Karpas-422 (cell line): Measurements from ENCODE around the gene PINK1. TPM values are rescaled to one million over a fixed set of nuclear protein-coding genes. Genes with fewer than 3 reads are reported as not detected.

Experiments
- DNase-seq: peaks from one replicate; pipeline ENCODE4 v3.0.0-alpha.2; 2015
- H2AFZ ChIP-seq: fragments of 200-600 bp; sonication (generic); 2 replicates; pipeline ENCODE4 v1.6.1; 2014; ENCODE audit warnings: antibody characterized with exemption, low read length, mixed read lengths
- H3K27ac ChIP-seq: fragments of 200-600 bp; sonication (generic); 2 replicates; pipeline ENCODE4 v1.5.1; 2014; ENCODE audit warnings: mild to moderate bottlenecking, low read length, moderate library complexity
- H3K27me3 ChIP-seq: fragments of 200-600 bp; sonication (generic); 2 replicates; pipeline ENCODE4 v1.6.1; 2014; ENCODE audit warnings: low read length, mixed read lengths
- H3K36me3 ChIP-seq: fragments of 200-600 bp; sonication (generic); 2 replicates; pipeline ENCODE4 v1.6.1; 2014; ENCODE audit warnings: low read length, mixed read lengths; ENCODE audit not compliant: insufficient read depth
- H3K4me1 ChIP-seq: fragments of 200-600 bp; sonication (generic); 2 replicates; pipeline ENCODE4 v1.6.1; 2014; ENCODE audit warnings: mild to moderate bottlenecking, low read length, mixed read lengths
- H3K4me2 ChIP-seq: fragments of 200-600 bp; sonication (generic); 2 replicates; pipeline ENCODE4 v1.6.1; 2014; ENCODE audit warnings: low read length, low read depth, mild to moderate bottlenecking; ENCODE audit not compliant: poor library complexity, severe bottlenecking
- H3K4me3 ChIP-seq: fragments of 200-600 bp; sonication (generic); 2 replicates; pipeline ENCODE4 v1.5.1; 2014; ENCODE audit warnings: mild to moderate bottlenecking, antibody characterized with exemption, low read length, mixed read lengths
- H3K79me2 ChIP-seq: fragments of 200-600 bp; sonication (generic); 2 replicates; pipeline ENCODE4 v1.6.1; 2014; ENCODE audit warnings: mild to moderate bottlenecking, low read length, mixed read lengths
- H3K9ac ChIP-seq: fragments of 200-600 bp; sonication (generic); 2 replicates; pipeline ENCODE4 v1.6.0; 2014; ENCODE audit warnings: low read length
- H3K9me2 ChIP-seq: fragments of 200-600 bp; sonication (generic), shearing (Covaris generic); replicated peaks from 2 replicates; pipeline ENCODE4 v1.6.0; 2014; ENCODE audit warnings: mild to moderate bottlenecking, low read length, moderate library complexity; ENCODE audit not compliant: insufficient read depth
- H3K9me3 ChIP-seq: fragments of 300-700, 200-600 bp; sonication (generic); 2 replicates; pipeline ENCODE4 v1.6.1; 2014; ENCODE audit warnings: low read length, mixed read lengths
- H4K20me1 ChIP-seq: fragments of 200-600 bp; sonication (generic); 2 replicates; pipeline ENCODE4 v1.6.1; 2014; ENCODE audit warnings: mild to moderate bottlenecking, antibody characterized with exemption, low read length, low read depth; ENCODE audit not compliant: insufficient read depth
- total RNA-seq: library from RNA; depleted of rRNA; stranded (reverse); fragments of >200 nt; shearing (Covaris generic); gene quantifications from 2 replicates; pipeline ENCODE4 v1.2.3, GENCODE V29; 2014; ENCODE audit warnings: low replicate concordance; rRNA removed

Gene PINK1
- 4.0 and 8.5 TPM in 2 replicates for total RNA-seq

GRCh38 chr1:20633190-20634064, at the start of gene PINK1:
PINK1 (plus strand) TSS chr1:20633458; CDS start chr1:20633549, 91 bp downstream.
- Histone ChIP-seq H3K4me3 (peak within 1 kb of the TSS; percentile 83), H3K27me3 (no peaks in the 10 kb centered on the region), H4K20me1 (no peaks in the 10 kb centered on the region), H2AFZ (peak within 1 kb of the TSS; percentile 75), H3K9me2 (no peaks in the 10 kb centered on the region), H3K27ac (no peak within 1 kb of the TSS), H3K36me3 (no peaks in the 10 kb centered on the region), H3K4me1 (peaks cover 12% of the 10 kb centered on the region), H3K9ac (peak within 1 kb of the TSS; percentile 79), H3K9me3 (no peaks in the 10 kb centered on the region), H3K4me2 (peak within 1 kb of the TSS; percentile 98), H3K79me2 (no peaks in the 10 kb centered on the region)
- peak; percentile 90 for DNase-seq

DNA sequence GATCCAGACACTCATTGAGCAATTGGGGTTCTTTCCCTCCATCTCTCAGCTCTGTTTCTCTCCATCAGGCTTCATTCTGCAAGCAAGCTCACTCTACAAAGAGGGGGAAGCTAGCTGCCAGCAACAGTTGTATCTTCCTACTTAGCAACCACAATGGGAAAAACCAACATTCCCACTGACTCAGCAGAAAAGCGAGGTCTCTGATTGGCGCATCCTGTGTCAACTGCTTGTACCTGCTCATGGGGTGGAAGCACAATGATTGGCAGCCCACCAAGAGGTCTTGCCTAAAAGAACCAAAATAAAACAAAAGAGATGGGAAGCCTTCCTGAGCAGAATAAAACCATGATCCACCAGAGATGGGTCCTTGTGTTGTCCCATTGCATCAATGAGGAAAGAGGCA, 48.4 kb upstream of the PINK1 start:
- Histone ChIP-seq H3K27ac (no peak overlapping the region), H3K4me2 (no peak overlapping the region), H3K36me3 (no peaks in the 10 kb centered on the region), H3K9ac (no peak overlapping the region), H3K9me3 (no peaks in the 10 kb centered on the region), H3K79me2 (no peaks in the 10 kb centered on the region), H3K27me3 (no peaks in the 10 kb centered on the region), H3K4me3 (no peak overlapping the region), H3K4me1 (no peaks in the 10 kb centered on the region), H3K9me2 (no peaks in the 10 kb centered on the region), H2AFZ (no peak overlapping the region), H4K20me1 (no peaks in the 10 kb centered on the region)
- DNase-seq = no peak

GRCh38 chr1:20586953-20587660, 46.2 kb upstream of the PINK1 start:
- Histone ChIP-seq H3K4me1 (no peaks in the 10 kb centered on the region), H3K9me2 (no peaks in the 10 kb centered on the region), H3K9me3 (no peaks in the 10 kb centered on the region), H4K20me1 (no peaks in the 10 kb centered on the region), H3K4me2 (no peak overlapping the region), H2AFZ (no peak overlapping the region), H3K27ac (no peak overlapping the region), H3K4me3 (no peak overlapping the region), H3K36me3 (no peaks in the 10 kb centered on the region), H3K27me3 (no peaks in the 10 kb centered on the region), H3K79me2 (no peaks in the 10 kb centered on the region), H3K9ac (no peak overlapping the region)
- no peak for DNase-seq

GRCh38 chr1:20587661-20588053, 45.6 kb upstream of the PINK1 start:
- no peak overlapping the region for H2AFZ ChIP-seq
- H3K27ac ChIP-seq = no peak overlapping the region
- H3K9ac ChIP-seq = no peak overlapping the region
- H3K36me3 ChIP-seq = no peaks in the 10 kb centered on the region
- H4K20me1 ChIP-seq = no peaks in the 10 kb centered on the region
- H3K27me3 ChIP-seq = no peaks in the 10 kb centered on the region
- no peaks in the 10 kb centered on the region for H3K4me1 ChIP-seq
- H3K4me3 ChIP-seq = no peak overlapping the region
- no peak for DNase-seq
- no peaks in the 10 kb centered on the region for H3K79me2 ChIP-seq
- H3K9me3 ChIP-seq = no peaks in the 10 kb centered on the region
- H3K9me2 ChIP-seq = no peaks in the 10 kb centered on the region
- H3K4me2 ChIP-seq = no peak overlapping the region

GRCh38 chr1:20588634-20589225, 44.5 kb upstream of the PINK1 start, which contains the start of gene CDA:
CDA (plus strand) TSS chr1:20589097; CDS start chr1:20589130, 33 bp downstream.
- Histone ChIP-seq H3K9me3 (no peaks in the 10 kb centered on the region), H3K9me2 (no peaks in the 10 kb centered on the region), H3K4me1 (no peaks in the 10 kb centered on the region), H4K20me1 (no peaks in the 10 kb centered on the region), H3K27ac (no peak within 1 kb of the TSS), H3K27me3 (no peaks in the 10 kb centered on the region), H3K4me3 (no peak within 1 kb of the TSS), H3K4me2 (no peak within 1 kb of the TSS), H2AFZ (no peak within 1 kb of the TSS), H3K79me2 (no peaks in the 10 kb centered on the region), H3K36me3 (no peaks in the 10 kb centered on the region), H3K9ac (no peak within 1 kb of the TSS)
- no peak for DNase-seq

DNA sequence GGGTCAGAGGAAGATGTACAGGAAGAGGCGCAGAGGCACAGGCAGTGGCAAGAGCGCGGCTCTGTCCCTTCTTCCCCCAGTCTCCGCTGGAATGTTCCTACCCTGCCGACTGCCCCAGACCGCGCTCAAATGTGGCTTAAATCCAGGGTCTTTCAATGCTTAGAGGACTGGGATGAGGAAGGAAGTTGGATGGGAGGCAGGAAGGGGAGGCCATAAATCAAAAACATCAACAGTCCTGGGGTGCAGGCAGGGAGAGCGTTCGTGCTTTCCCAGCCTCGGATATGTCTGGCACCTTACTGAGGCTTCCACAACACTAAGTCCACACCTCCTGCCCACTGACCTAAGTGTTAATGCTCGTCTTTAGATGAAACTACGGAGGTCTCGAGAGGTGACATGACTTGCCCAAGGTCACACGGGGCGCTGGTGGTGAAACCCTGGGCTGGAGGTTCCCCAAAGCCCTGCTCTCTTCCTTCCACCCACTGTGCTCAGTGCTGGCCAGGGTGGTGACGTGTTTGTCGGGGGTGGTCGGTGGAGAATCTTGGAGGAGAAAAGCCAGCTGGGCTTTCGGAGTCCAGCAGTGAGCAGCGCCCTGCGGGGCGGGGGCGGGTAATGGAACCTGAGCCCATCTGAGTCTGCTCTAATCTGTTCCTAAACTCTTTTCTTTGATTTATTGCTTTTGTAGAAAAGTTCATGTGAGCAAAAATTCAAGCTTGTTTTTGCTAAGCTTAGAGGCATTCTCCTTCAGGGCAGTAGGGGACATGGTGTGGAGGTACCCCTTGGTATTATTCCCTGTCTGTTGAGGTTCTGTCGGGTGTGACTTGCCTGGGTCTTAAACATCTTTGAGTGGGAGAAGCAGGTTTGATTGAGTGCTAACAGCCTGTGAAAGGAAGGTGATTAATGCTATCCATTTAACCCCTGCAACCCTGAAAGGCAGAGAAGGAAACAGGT, 43.7 kb upstream of the PINK1 start:
- Histone ChIP-seq H2AFZ (no peak overlapping the region), H3K79me2 (no peaks in the 10 kb centered on the region), H3K4me1 (no peaks in the 10 kb centered on the region), H3K9me3 (no peaks in the 10 kb centered on the region), H3K4me2 (no peak overlapping the region), H3K9me2 (no peaks in the 10 kb centered on the region), H4K20me1 (no peaks in the 10 kb centered on the region), H3K27ac (no peak overlapping the region), H3K4me3 (no peak overlapping the region), H3K27me3 (no peaks in the 10 kb centered on the region), H3K9ac (no peak overlapping the region), H3K36me3 (no peaks in the 10 kb centered on the region)
- no peak for DNase-seq

DNA sequence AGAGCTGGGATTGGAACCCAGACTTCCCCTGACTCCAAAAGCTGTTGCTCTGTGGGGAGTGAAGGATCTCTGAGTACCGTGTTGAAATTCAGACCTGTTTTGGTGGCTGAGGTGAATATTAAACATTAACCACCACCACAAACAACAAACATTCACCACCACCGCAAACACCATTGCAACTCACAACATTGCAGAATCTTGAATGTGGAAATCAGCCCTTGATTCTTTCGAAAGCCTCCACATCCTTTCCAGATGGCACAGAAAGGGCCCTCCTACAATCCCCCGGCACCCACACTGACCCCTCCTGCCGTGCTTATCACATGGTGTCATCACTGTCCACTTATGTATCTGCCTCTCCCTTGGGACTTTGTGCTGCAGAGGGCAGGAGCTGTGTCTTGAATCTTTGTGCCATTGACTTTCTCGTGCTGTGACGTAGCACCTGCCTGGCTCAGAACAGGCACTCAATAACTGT, 42.9 kb upstream of the PINK1 start:
- H3K4me1 ChIP-seq = no peaks in the 10 kb centered on the region
- H3K9ac ChIP-seq = no peak overlapping the region
- no peak overlapping the region for H3K4me3 ChIP-seq
- no peak overlapping the region for H2AFZ ChIP-seq
- no peaks in the 10 kb centered on the region for H4K20me1 ChIP-seq
- H3K36me3 ChIP-seq = no peaks in the 10 kb centered on the region
- no peak for DNase-seq
- H3K27ac ChIP-seq = no peak overlapping the region
- H3K4me2 ChIP-seq = no peak overlapping the region
- H3K9me3 ChIP-seq = no peaks in the 10 kb centered on the region
- no peaks in the 10 kb centered on the region for H3K27me3 ChIP-seq
- no peaks in the 10 kb centered on the region for H3K79me2 ChIP-seq
- H3K9me2 ChIP-seq = no peaks in the 10 kb centered on the region
